ENCODE measurements around the gene NINJ1.

The NINJ1 gene

GRCh38 chr9:93089481-93089991, 44.5 kb downstream of the NINJ1 start:
- H3K4me3 ChIP-seq (replicated peaks; ENCODE audit: low read depth, low read length) = no peak overlapping the region
- no peak for DNase-seq (ENCODE audit: low read depth)
- TF ChIP-seq CTCF (IDR thresholded peaks at IDR 0.05; ENCODE audit: low read length, missing control alignments) = no peak

GRCh38 chr9:93089024-93089423, 45.0 kb downstream of the NINJ1 start:
- no peak for TF ChIP-seq CTCF (IDR thresholded peaks at IDR 0.05; ENCODE audit: low read length, missing control alignments)
- DNase-seq (ENCODE audit: low read depth) = no peak
- H3K4me3 ChIP-seq (replicated peaks; ENCODE audit: low read depth, low read length) = no peak overlapping the region

- H3K4me3 ChIP-seq (replicated peaks; ENCODE audit: low read depth, low read length) = no peak overlapping the region
Observed at GRCh38 chr9:93088656-93089015, 45.4 kb downstream of the NINJ1 start.

GRCh38 chr9:93087971-93088655, 45.9 kb downstream of the NINJ1 start:
- no peak overlapping the region for H3K4me3 ChIP-seq (replicated peaks; ENCODE audit: low read depth, low read length)
- DNase-seq (ENCODE audit: low read depth) = no peak
- TF ChIP-seq CTCF (IDR thresholded peaks at IDR 0.05; ENCODE audit: low read length, missing control alignments) = no peak

More at GRCh38 chr9:93088656-93089015, 45.4 kb downstream of the NINJ1 start:
- DNase-seq (ENCODE audit: low read depth) = no peak
- no peak for TF ChIP-seq CTCF (IDR thresholded peaks at IDR 0.05; ENCODE audit: low read length, missing control alignments)

GRCh38 chr9:93086447-93087224, 47.4 kb downstream of the NINJ1 start:
- no peak overlapping the region for H3K4me3 ChIP-seq (replicated peaks; ENCODE audit: low read depth, low read length)
- no peak for DNase-seq (ENCODE audit: low read depth)
- no peak for TF ChIP-seq CTCF (IDR thresholded peaks at IDR 0.05; ENCODE audit: low read length, missing control alignments)

- no peak for TF ChIP-seq CTCF (IDR thresholded peaks at IDR 0.05; ENCODE audit: low read length, missing control alignments)
- no peak for DNase-seq (ENCODE audit: low read depth)
- H3K4me3 ChIP-seq (replicated peaks; ENCODE audit: low read depth, low read length) = no peak overlapping the region
Observed at GRCh38 chr9:93085676-93086075, 48.4 kb downstream of the NINJ1 start.

All from fibroblast of pulmonary artery (primary cell).